Measurements from ENCODE around the gene RFNG.

DNA sequence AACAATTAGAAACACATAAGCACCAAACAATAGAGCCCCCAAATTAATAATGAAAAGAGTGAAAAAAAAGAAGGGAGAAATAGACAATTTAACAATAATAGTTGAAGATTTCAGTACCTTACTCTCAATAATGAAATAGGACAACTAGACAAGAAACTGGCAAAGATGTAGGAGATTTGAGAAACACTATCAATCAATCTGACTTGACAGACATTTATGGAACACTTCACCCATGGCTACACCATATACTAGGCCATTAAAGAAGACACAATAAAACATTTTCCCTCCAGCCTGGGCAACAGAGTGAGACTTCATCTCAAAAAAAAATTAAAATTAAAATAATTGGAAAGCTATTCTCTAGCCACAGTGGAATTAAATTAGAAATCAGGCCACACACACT is 19.0 kb upstream of the RFNG start:
- TF ChIP-seq, protein P1, sequence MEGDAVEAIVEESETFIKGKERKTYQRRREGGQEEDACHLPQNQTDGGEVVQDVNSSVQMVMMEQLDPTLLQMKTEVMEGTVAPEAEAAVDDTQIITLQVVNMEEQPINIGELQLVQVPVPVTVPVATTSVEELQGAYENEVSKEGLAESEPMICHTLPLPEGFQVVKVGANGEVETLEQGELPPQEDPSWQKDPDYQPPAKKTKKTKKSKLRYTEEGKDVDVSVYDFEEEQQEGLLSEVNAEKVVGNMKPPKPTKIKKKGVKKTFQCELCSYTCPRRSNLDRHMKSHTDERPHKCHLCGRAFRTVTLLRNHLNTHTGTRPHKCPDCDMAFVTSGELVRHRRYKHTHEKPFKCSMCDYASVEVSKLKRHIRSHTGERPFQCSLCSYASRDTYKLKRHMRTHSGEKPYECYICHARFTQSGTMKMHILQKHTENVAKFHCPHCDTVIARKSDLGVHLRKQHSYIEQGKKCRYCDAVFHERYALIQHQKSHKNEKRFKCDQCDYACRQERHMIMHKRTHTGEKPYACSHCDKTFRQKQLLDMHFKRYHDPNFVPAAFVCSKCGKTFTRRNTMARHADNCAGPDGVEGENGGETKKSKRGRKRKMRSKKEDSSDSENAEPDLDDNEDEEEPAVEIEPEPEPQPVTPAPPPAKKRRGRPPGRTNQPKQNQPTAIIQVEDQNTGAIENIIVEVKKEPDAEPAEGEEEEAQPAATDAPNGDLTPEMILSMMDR (IDR thresholded peaks at IDR 0.05), result no peak
- no peak for TF ChIP-seq EZH2phosphoT487 (IDR thresholded peaks at IDR 0.05)

Data from neural progenitor cell (in vitro differentiated cells).